GM19240 (cell line): ENCODE measurements around the gene SHISA5.
A peak's percentile ranks its signal among the peaks of the same experiment; 100 is the strongest.
"Not testable (repeated sequence)": the region's sequence is repeated elsewhere in the genome, so short reads cannot be mapped to it uniquely, and the experiment has no call there.

ENCODE experiments used
- DNase-seq: peaks from one replicate; pipeline ENCODE4 v3.0.0; 2011; ENCODE audit warnings: low spot score; ENCODE audit not compliant: insufficient read length

The SHISA5 gene

GRCh38 chr3:48461767-48462166 lies 42.2 kb downstream of the SHISA5 start:
- not testable (repeated sequence) for DNase-seq

GRCh38 chr3:48460517-48460902 lies 43.5 kb downstream of the SHISA5 start:
- DNase-seq: no peak

GRCh38 chr3:48459773-48460516 lies 44.0 kb downstream of the SHISA5 start:
- DNase-seq: no peak

DNA sequence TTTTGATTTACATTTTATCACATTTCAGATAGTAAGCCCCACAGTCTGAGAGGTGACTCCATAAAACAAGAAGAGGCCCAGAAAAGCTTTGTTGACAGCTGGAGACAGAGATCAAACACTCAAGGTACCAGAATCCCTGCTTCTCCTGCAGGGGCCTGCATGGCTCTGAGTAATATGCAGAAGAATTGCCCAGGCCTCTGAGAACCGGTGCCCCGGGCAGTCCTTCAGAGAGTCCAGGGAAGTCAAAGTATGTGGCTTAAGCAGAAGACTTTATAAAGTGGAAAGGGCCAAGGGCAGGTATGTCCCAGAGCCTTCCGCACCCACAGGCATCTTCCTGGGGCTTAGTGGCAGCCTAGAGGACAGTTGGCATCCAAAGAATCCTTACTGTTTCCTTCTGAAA lies 44.6 kb downstream of the SHISA5 start:
- no peak for DNase-seq

DNA sequence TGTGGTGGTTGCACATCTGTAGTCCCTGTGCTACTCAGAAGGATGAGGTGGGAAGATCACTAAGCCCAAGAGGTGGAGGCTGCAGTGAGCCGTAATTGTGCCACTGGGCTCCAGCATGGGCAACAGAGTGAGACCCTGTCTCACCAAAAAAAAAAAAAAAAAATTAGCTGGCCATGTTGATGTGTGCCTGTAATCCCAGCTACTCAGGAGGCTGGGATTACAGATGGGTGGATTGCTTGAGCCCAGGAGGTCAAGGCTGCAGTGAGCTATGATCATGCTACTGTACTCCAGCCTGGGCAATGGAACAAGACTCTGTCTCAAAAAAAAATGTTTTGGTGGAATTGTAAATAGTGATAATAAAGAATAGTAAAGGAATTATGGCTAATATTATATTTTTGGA lies 47.5 kb downstream of the SHISA5 start:
- DNase-seq: no peak

GRCh38 chr3:48451270-48451669 lies 52.7 kb downstream of the SHISA5 start:
- DNase-seq: no peak

- DNase-seq: peak; percentile 78
These were observed 57.4 kb downstream of the SHISA5 start, which contains the start of gene ATRIP for GRCh38 chr3:48446425-48447193. TSS of gene ATRIP (plus strand) at chr3:48446737. CDS start at chr3:48446846, 109 bp downstream.

GRCh38 chr3:48446043-48446424 lies 57.9 kb downstream of the SHISA5 start:
- no peak for DNase-seq

DNA sequence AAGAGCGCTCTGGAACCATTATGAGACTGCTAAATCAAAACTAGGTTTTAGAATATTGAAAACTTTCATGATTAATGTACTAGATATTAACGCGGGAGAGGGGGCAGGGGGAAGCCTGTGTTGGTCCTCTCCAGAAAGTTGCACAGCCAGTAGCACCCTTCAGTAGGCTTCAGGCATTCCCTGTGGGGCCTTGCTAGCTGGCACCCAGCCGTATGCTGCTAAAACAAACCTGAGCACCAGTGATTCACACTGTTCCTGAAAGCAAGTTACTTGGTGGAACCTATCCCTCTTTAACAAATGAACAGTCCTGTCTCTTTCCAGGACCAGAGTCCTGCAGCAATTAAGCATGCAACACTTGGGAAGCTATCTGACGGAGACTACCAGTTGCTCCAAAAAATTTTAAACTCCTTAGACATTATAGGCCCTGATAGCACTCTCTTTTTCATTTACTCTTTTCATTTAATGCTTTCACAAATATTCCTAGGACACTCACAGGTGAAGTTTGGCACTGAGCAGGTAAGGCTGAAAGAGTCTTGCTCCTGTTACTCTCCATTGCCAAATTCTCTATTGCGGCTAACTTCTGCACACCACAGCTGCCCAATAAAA lies 58.6 kb downstream of the SHISA5 start:
- DNase-seq: no peak

DNA sequence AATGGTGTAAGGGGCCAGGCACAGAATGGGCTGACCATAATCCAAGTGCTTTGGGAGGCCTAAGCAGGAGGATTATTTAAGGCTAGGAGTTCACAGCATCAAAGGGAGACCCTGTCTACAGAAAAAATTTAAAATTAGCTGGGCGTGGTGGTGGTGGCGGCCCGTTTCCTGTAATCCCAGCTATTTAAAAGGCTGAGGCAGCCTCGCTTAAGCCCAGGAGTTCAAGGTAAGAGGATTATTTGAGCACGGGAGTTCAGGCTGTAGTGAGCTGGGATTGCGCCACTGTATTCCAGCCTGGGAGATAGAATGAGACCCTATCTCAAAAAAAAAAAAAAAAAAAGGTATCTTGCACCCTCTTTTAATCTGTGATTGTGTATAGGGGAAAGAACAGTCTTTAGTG lies 62.0 kb downstream of the SHISA5 start:
- no peak for DNase-seq

DNA sequence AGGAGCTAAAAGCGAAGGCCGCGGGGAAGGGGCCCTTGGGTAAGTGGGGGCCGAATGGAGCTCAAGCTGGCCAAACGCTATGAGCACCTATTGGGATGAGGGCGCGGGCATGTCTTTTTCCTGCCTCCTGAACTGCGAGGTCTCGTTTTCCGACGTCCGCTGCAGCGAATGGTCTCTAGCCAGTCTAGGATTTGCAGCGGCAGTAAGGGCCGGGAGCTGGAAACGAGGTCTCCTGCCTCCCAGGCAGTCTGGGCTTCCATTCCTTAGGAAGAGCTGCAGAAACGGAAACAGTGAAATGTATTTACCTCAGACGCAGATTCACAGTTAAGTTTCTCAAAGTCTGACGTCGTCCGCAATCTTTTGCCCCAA lies 63.4 kb downstream of the SHISA5 start:
- DNase-seq: no peak

DNA sequence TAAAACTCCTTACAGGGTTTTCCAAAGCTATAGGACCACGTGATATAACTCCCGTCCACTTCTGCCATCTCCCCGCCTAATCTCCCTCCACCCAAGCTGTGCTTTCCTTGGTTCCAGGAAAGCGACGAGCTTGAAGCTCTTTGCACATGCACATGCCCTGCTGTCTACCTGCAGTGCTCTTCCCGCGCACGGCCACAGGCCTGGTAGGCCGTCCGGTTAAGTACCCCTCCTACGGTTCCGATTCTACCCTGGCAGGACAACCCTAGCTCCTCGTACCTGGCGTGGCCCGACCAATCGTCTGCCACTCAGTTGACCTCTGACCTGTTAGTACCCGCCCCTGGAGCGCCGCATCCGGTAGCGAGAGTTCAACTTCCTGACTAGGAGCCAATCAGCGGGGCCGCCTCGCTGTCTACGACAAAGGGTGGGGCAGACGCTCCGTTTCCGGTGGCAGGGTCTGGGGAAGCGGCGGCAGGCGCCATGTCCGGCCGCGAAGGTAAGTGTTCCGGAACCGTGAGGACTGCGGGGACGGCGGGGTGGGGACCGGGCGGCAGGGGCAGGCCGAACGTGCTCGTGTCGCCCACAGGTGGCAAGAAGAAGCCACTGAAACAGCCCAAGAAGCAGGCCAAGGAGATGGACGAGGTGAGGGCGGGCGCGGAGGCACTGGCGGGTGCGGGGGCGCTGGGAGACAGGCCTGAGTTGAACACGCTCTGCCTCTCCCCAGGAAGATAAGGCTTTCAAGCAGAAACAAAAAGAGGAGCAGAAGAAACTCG lies 64.0 kb downstream of the SHISA5 start, which contains the start of the genes CCDC51 and TMA7:
Gene CCDC51 (minus strand): TSS at position 300 of the 770 bp plus-strand sequence. CDS start 4,991 bp downstream, outside the sequence.
Gene TMA7 (plus strand): TSS at position 438 of the 770 bp plus-strand sequence. CDS start 40 bp downstream, at position 478.
- peak; percentile 98 for DNase-seq

- DNase-seq: no peak
These were observed 66.2 kb downstream of the SHISA5 start for GRCh38 chr3:48437812-48438211.

DNA sequence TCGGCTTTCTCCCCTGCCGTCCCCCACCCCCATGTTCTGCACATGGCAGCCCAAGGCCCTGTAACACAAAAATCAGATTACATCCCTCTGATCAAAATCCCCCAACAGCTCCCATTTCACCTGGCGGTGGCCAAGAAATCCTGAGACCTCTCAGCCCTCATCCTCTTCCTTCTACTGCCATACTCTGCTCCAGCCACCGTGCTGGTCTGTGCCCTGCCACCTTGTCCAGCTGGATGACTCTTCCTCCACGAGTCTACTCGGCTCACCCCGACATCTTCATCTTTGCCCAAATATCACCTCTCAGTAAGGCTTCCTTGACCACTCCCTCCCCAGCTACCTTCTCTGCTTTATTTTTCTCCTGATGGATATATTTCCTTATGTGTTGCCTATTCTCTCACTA lies 67.1 kb downstream of the SHISA5 start:
- no peak for DNase-seq

GRCh38 chr3:48436477-48436787 lies 67.5 kb downstream of the SHISA5 start:
- no peak for DNase-seq

DNA sequence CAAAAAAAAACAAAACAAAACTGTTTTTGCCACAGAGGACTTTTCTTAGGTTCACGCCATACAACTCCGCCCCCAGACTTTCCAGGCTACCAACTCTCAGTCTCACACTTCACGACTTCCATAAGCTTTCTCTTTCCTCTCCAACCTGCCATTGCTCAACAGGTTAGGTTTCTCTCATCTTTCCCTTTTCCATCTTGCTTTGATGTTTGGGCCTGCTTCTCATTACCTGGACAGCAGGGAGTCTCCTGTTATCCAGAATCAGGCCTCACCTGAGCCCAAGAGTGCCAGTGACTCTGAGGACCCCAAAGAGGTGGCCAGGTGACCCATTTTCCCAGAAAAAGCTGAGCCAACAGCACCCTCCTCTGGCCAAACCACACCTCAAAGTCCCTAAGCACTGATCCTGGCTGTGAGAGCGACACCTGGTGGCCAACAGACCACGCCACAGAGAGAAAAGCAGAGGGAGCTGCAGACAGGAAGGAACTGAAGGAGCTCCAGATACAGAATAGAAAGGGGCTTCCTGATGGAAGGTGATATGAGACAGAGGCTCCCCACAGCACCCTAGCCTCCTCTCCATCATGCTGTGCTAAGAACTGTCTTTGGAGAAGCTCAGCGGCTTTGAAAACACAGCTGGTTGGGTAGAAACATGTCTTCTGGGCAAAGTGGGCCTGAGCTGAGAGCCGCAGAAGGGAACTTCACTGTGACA lies 68.0 kb downstream of the SHISA5 start:
- peak; percentile 81 for DNase-seq

- DNase-seq: no peak
These were observed 68.8 kb downstream of the SHISA5 start for GRCh38 chr3:48435223-48435595.

DNA sequence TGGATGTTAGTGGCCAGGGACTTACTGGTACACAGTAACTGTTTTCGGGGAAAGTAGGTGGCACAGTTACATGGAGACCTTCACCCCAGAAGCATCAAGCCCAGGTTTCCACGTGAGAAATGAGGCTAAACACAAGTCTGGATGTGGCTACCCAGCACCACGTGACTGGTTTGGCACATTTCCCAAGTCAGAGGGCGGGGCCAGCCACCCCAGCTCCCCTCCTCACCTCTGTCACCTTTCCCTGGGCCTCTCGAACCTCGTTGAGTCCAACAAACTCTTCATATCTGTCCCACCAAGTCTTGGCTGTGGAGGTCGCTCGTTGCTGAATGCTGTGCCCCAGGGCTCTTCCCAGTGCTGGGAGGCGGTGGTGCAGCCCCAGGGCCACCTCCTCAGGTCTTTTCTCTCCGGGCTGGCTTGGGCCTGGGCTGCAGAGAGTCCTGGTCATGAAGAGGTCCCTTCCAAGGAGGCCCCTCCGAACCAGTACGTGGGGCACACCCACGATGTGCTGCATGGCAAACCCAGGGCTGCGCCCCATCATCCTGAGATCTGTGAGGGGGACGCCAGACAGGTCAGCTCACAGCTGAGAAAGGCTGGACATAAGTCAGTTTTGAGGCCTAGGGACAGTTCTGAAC lies 69.3 kb downstream of the SHISA5 start:
- no peak for DNase-seq

- no peak for DNase-seq
These were observed 70.4 kb downstream of the SHISA5 start for GRCh38 chr3:48433472-48434118.
